ENCODE measurements around the gene RNFT2. TPM values are rescaled to one million over a fixed set of nuclear protein-coding genes. Genes with fewer than 3 reads are reported as not detected.
A peak's percentile ranks its signal among the peaks of the same experiment; 100 is the strongest.

Gene RNFT2
- polyA plus RNA-seq, 2 of the 4 experiments (the other 2 are of a cell fraction), result 2.6 to 7.2 TPM

DNA sequence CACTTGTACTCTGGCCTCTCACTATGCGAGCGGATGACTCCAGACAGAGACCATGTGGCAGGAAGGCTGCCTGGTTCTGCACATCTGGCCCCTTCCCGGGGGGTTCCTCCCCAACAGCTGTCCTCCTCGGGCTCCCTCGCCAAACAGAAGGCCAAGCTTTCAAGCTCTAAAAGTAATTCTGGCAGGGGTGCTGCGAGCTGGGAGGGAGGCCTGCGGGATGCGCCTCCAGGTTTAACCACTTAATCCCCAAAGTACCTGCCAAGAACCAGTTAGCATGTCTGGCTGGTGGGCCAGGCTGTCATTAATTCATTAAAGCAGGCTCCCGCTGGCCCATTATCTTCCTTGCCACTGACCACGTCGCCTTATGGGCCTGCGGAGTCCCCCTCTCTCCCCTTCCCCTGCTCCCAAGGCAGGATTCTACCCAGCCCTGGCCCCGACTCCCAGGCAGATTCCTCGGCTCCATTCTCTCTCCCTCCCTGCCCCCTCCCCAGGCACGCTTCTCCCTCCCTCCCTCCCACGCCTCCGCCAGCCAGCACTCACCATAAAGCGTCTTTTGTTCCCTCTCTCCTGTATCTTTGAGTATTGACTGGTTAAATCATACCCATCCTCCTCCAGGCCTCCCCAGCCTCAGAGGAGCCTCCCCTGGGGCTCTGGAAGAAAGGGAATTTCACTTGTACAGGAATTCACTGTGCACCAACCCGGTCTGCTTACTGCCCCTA lies 138.2 kb downstream of the RNFT2 start:
- WGBS (ENCODE audit: missing lambda C conversion rate), result 61% methylated on average over 14 of the region's 19 CpGs
- ATAC-seq (no peak), FAIRE-seq (no peak), DNase-seq (ENCODE audit: low read depth in 1 of 2, low spot score in 1 of 2) (no peak)
- H3K4me3 ChIP-seq, result no peak overlapping the region
- H3K27ac ChIP-seq, result no peak overlapping the region
- TF ChIP-seq, protein P1, sequence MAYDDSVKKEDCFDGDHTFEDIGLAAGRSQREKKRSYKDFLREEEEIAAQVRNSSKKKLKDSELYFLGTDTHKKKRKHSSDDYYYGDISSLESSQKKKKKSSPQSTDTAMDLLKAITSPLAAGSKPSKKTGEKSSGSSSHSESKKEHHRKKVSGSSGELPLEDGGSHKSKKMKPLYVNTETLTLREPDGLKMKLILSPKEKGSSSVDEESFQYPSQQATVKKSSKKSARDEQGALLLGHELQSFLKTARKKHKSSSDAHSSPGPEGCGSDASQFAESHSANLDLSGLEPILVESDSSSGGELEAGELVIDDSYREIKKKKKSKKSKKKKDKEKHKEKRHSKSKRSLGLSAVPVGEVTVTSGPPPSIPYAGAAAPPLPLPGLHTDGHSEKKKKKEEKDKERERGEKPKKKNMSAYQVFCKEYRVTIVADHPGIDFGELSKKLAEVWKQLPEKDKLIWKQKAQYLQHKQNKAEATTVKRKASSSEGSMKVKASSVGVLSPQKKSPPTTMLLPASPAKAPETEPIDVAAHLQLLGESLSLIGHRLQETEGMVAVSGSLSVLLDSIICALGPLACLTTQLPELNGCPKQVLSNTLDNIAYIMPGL (CRISPR knock-in tag; IDR thresholded peaks at IDR 0.05; ENCODE audit: borderline replicate concordance), result no peak
- TF ChIP-seq FOSL2 (IDR thresholded peaks at IDR 0.05), result no peak
- TF ChIP-seq FOSL2 (CRISPR knock-in tag; IDR thresholded peaks at IDR 0.05), result no peak
- no peak for TF ChIP-seq CBX8 (IDR thresholded peaks at IDR 0.05)
- no peak for TF ChIP-seq ZSCAN20 (CRISPR knock-in tag; IDR thresholded peaks at IDR 0.05)
- no peak for TF ChIP-seq JUNB (IDR thresholded peaks at IDR 0.05)
- no peak for TF ChIP-seq POLR2A (IDR thresholded peaks at IDR 0.05; ENCODE audit: low read length)
- no peak for TF ChIP-seq CTCF (IDR thresholded peaks at IDR 0.05)
- TF ChIP-seq HOXB13 (CRISPR knock-in tag; IDR thresholded peaks at IDR 0.05; ENCODE audit: low read depth), result no peak
- no peak for TF ChIP-seq CHD4 (IDR thresholded peaks at IDR 0.05; ENCODE audit: borderline replicate concordance)
- TF ChIP-seq RAD21 (conservative IDR thresholded peaks at IDR 0.05 in 1 of 2, IDR thresholded peaks at IDR 0.05 in 1 of 2), result no peak
- no peak for TF ChIP-seq KDM5A (IDR thresholded peaks at IDR 0.05)
- no peak for TF ChIP-seq CHD2 (IDR thresholded peaks at IDR 0.05; ENCODE audit: low read length, partially characterized antibody)
- TF ChIP-seq, protein P2, sequence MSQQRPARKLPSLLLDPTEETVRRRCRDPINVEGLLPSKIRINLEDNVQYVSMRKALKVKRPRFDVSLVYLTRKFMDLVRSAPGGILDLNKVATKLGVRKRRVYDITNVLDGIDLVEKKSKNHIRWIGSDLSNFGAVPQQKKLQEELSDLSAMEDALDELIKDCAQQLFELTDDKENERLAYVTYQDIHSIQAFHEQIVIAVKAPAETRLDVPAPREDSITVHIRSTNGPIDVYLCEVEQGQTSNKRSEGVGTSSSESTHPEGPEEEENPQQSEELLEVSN (IDR thresholded peaks at IDR 0.05; ENCODE audit: borderline replicate concordance, low read depth), result no peak
- no peak for TF ChIP-seq NFE2L2 (conservative IDR thresholded peaks at IDR 0.05; ENCODE audit: low read length)
- TF ChIP-seq HEYL (CRISPR knock-in tag; IDR thresholded peaks at IDR 0.05), result no peak
- no peak for TF ChIP-seq MAFK (IDR thresholded peaks at IDR 0.05; ENCODE audit: partially characterized antibody)
- no peak for TF ChIP-seq FOXS1 (CRISPR knock-in tag; IDR thresholded peaks at IDR 0.05)
- no peak for TF ChIP-seq CBX2 (IDR thresholded peaks at IDR 0.05; ENCODE audit: borderline replicate concordance, low read depth)
- POLR2A ChIA-PET, result no interaction called here
- H3K4me2 ChIP-seq, result no peak overlapping the region
- H3K9me3 ChIP-seq, result peaks cover 16% of the 10 kb centered on the region
- CTCF ChIA-PET, result interaction anchor here (0.6 to 1.2 kb wide), 2 partner anchors 127 to 173 kb away, joined by 3 to 4 read pairs; no protein-coding TSS in a partner anchor
- H3K4me1 ChIP-seq, result peaks cover 15% of the 10 kb centered on the region

DNA sequence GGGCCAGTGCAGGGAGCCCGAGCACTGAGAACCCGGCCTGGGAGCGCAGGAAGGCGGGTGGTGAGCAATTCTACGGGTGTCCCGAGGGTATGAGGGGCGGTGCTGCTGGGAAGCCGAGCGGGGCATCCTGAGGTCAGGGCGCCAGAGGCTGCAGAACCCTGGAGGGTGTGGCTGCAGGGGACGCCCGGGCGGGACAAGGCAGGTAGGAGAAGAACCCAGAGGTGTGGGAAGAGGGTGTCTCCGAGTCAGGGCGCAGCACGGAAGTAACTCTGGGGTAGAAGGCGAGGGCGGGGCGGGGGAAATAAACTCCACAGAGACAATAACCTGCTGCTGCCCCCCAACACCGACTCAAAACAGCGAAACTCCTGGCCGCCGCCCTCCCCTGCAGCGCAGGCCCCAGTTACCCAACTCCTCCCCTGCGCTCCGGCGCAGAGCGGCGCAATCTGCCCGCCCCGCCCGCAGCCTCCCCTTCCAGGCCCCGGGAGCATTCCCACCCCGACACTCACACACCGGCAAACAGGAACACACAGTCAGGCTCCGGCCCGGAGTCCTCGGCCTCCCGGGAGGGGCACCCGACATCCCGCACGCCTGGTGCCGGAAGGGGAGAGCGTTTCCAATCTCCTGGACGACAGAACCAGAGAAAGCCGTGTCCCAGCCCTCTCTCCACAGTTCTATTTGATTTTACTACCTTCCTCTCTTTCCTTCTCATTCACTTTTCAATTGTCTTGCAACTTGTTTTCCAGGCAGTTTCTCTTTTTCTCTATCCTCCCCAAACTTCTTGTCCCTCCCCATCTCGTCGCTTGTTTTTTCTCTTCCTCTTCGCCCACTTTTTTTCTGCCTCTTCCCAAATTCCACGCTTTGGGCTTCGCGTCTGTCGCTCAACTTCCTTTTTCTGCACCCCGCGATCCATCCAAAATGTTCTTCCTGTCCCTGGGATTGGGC lies 140.7 kb downstream of the RNFT2 start:
- 36% methylated on average over 50 of the region's 55 CpGs for WGBS (ENCODE audit: missing lambda C conversion rate)
- ATAC-seq, result peak in 1 of 2 experiments; percentile 14; a peak in 3 of 6 replicates
- FAIRE-seq, result no peak
- H3K27ac ChIP-seq, result peak overlapping the region in 1 of 2 experiments; percentile 68; a peak in 4 of 6 replicates
- peaks cover 24% of the 10 kb centered on the region for H3K4me1 ChIP-seq
- ChIA-PET CTCF (interaction anchor here (1.4 to 3.7 kb wide), 4 partner anchors 9 to 175 kb away, joined by 6 to 20 read pairs (median 9); no protein-coding TSS in a partner anchor), POLR2A (no interaction called here)
- DNase-seq (ENCODE audit: low read depth in 1 of 2, low spot score in 1 of 2), result no peak
- peak overlapping the region; percentile 47 for H3K4me3 ChIP-seq
- peak overlapping the region; percentile 89 for H3K4me2 ChIP-seq
- H3K9me3 ChIP-seq, result peaks cover 14% of the 10 kb centered on the region
- TF ChIP-seq HOXB13 (CRISPR knock-in tag; IDR thresholded peaks at IDR 0.05; ENCODE audit: low read depth), result no peak
- TF ChIP-seq MAZ (IDR thresholded peaks at IDR 0.05; ENCODE audit: borderline replicate concordance, low read depth, low read length), result no peak
- no peak for TF ChIP-seq SMC3 (IDR thresholded peaks at IDR 0.05)
- no peak for TF ChIP-seq CBX2 (IDR thresholded peaks at IDR 0.05; ENCODE audit: borderline replicate concordance, low read depth)
- TF ChIP-seq HEYL (CRISPR knock-in tag; IDR thresholded peaks at IDR 0.05), result no peak
- TF ChIP-seq POLR2AphosphoS2 (conservative IDR thresholded peaks at IDR 0.05; ENCODE audit: low read length), result no peak
- no peak for TF ChIP-seq ZSCAN20 (CRISPR knock-in tag; IDR thresholded peaks at IDR 0.05)
- TF ChIP-seq NPAS2 (CRISPR knock-in tag; IDR thresholded peaks at IDR 0.05; ENCODE audit: borderline replicate concordance), result no peak
- TF ChIP-seq, protein P2 (IDR thresholded peaks at IDR 0.05; ENCODE audit: borderline replicate concordance, low read depth), result no peak
- TF ChIP-seq, protein P3, sequence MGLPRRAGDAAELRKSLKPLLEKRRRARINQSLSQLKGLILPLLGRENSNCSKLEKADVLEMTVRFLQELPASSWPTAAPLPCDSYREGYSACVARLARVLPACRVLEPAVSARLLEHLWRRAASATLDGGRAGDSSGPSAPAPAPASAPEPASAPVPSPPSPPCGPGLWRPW (IDR thresholded peaks at IDR 0.05), result no peak
- TF ChIP-seq MYC (IDR thresholded peaks at IDR 0.05; ENCODE audit: borderline replicate concordance, low read length), result no peak
- TF ChIP-seq, protein P1 (CRISPR knock-in tag; IDR thresholded peaks at IDR 0.05; ENCODE audit: borderline replicate concordance), result no peak
- TF ChIP-seq EP300 (IDR thresholded peaks at IDR 0.05), result no peak
- TF ChIP-seq KDM1A (IDR thresholded peaks at IDR 0.05; ENCODE audit: low read depth), result no peak
